B cell (primary cell): ENCODE measurements around the gene PALM. TPM values are rescaled to one million over a fixed set of nuclear protein-coding genes. Genes with fewer than 3 reads are reported as not detected.

Experiments used
- ATAC-seq: fragments of 200-7000 bp; cut with Tn5 transposase; one replicate; pipeline ENCODE4 v1.10.0; 2021; ENCODE audit warnings: low read depth, mild to moderate bottlenecking, moderate number of reproducible peaks, moderate library complexity
- CTCF ChIA-PET: fragments of 350-600 bp; sonication (Branson Sonifier 250); formaldehyde crosslinking; loops from one replicate; lab custom pipeline; 2021; ENCODE audit warnings: antibody characterized with exemption, inconsistent platforms; lab: Charles Lee
- POLR2A ChIA-PET: fragments of 350-600 bp; sonication (Branson Sonifier 250); formaldehyde crosslinking; loops from one replicate; lab custom pipeline; 2021; ENCODE audit warnings: antibody characterized with exemption; lab: Charles Lee
- DNase-seq: peaks from one replicate; pipeline ENCODE4 v3.0.0; 2013
- H2AFZ ChIP-seq: 2 replicates; pipeline ENCODE4 v1.6.1; 2012; ENCODE audit warnings: mild to moderate bottlenecking, low read depth, low read length; ENCODE audit not compliant: insufficient read depth, poor library complexity, severe bottlenecking
- H3K27ac ChIP-seq, 2 donors: 1 replicate in 1 of 2; 2 replicates in 1 of 2; pipeline ENCODE4 v1.5.1; 2012 to 2013; ENCODE audit warnings: low read length in 2 of 2, mild to moderate bottlenecking in 2 of 2, moderate library complexity in 1 of 2
- H3K27me3 ChIP-seq, 4 experiments: fragments of 200-600 bp in 1 of 4; sonication (generic) in 1 of 4; replicated peaks in 1 of 4; 1 replicate in 2 of 4; 2 replicates in 2 of 4; pipeline versions ENCODE4 v1.6.1 to v1.7.0; 2013 to 2016; ENCODE audit warnings: low read length in 3 of 4, mild to moderate bottlenecking in 2 of 4, mixed read lengths in 1 of 4, moderate library complexity in 1 of 4; ENCODE audit not compliant: insufficient read depth in 4 of 4, control insufficient read depth in 3 of 4; ENCODE audit errors: control extremely low read depth in 1 of 4
- H3K36me3 ChIP-seq, 2 experiments: replicated peaks in 1 of 2; 1 replicate in 1 of 2; 2 replicates in 1 of 2; pipeline versions ENCODE4 v1.6.1 to v1.7.1; 2013; ENCODE audit warnings: low read length in 1 of 2; ENCODE audit not compliant: insufficient read depth in 2 of 2, control insufficient read depth in 1 of 2; ENCODE audit errors: control extremely low read depth in 1 of 2, extremely low read depth in 1 of 2
- H3K4me1 ChIP-seq, 2 donors: fragments of 200-600 bp in 1 of 2; sonication (generic) in 1 of 2; 1 replicate in 1 of 2; 2 replicates in 1 of 2; pipeline versions ENCODE4 v1.5.1 to v1.6.1; 2013 to 2017; ENCODE audit warnings: low read length in 2 of 2; ENCODE audit not compliant: control insufficient read depth in 2 of 2, insufficient read depth in 2 of 2
- H3K4me2 ChIP-seq: replicated peaks from 2 replicates; pipeline ENCODE3; 2012; ENCODE audit warnings: mild to moderate bottlenecking, low read depth, low read length; ENCODE audit not compliant: poor library complexity, severe bottlenecking
- H3K4me3 ChIP-seq, 5 experiments: fragments of 200-600 bp in 1 of 5; sonication (generic) in 1 of 5; 1 replicate in 3 of 5; 2 replicates in 2 of 5; pipeline versions ENCODE4 v1.5.1 to v1.7.0; 2011 to 2016; ENCODE audit warnings: low read length in 4 of 5, mild to moderate bottlenecking in 4 of 5, low read depth in 2 of 5, control low read depth in 1 of 5, moderate library complexity in 1 of 5; ENCODE audit not compliant: insufficient read depth in 1 of 5; ENCODE audit errors: control extremely low read depth in 1 of 5, extremely low read depth in 1 of 5
- H3K79me2 ChIP-seq: fragments of 200-600 bp; sonication (generic); one replicate; pipeline ENCODE4 v1.6.0; 2016; ENCODE audit warnings: low read length; ENCODE audit not compliant: control insufficient read depth, insufficient read depth
- H3K9ac ChIP-seq: fragments of 200-600 bp; sonication (generic); 2 replicates; pipeline ENCODE4 v1.6.1; 2017; ENCODE audit warnings: mild to moderate bottlenecking, low read length, moderate library complexity
- H3K9me3 ChIP-seq, 3 donors: one replicate each; pipeline versions ENCODE4 v1.6.1 to v1.7.1; 2013; ENCODE audit warnings: low read length in 2 of 3; ENCODE audit not compliant: control insufficient read depth in 2 of 3, insufficient read depth in 1 of 3; ENCODE audit errors: control extremely low read depth in 1 of 3
- H4K20me1 ChIP-seq: 2 replicates; pipeline ENCODE4 v1.6.0; 2012; ENCODE audit warnings: mild to moderate bottlenecking, low read length; ENCODE audit not compliant: insufficient read depth, control insufficient read depth, poor library complexity, severe bottlenecking
- H3K27ac Mint-ChIP-seq: one replicate; pipeline ENCODE4 v1.8.0; 2021; ENCODE audit warnings: mixed read lengths
- H3K27me3 Mint-ChIP-seq: one replicate; pipeline ENCODE4 v1.8.0; 2021; ENCODE audit warnings: mixed read lengths
- H3K4me1 Mint-ChIP-seq: one replicate; pipeline ENCODE4 v1.8.0; 2021; ENCODE audit warnings: mixed read lengths
- H3K4me3 Mint-ChIP-seq: one replicate; pipeline ENCODE4 v1.8.0; 2021; ENCODE audit warnings: mixed read lengths
- H3K9me3 Mint-ChIP-seq: one replicate; pipeline ENCODE4 v1.8.0; 2022; ENCODE audit warnings: mixed read lengths; ENCODE audit not compliant: insufficient read depth
- CTCF ChIP-seq: fragments of 200-600 bp; IDR thresholded peaks from one replicate; pipeline ENCODE4 v1.8.0; 2022; ENCODE audit warnings: antibody characterized with exemption, mild to moderate bottlenecking
- EZH2 ChIP-seq: IDR thresholded peaks from 2 replicates; pipeline ENCODE4 v1.6.1; 2012; ENCODE audit warnings: borderline replicate concordance, low read depth, mild to moderate bottlenecking, moderate library complexity, low read length; ENCODE audit not compliant: insufficient read depth, poor library complexity, severe bottlenecking
- WGBS: methylation state at CpG from one replicate; pipeline ENCODE4 v1.1.5; 2013; ENCODE audit warnings: missing lambda C conversion rate; ENCODE audit not compliant: insufficient coverage; 5-methylcytosine and 5-hydroxymethylcytosine counted together
- intact Hi-C: fragments of 100-400 bp; cut with micrococcal nuclease; formaldehyde crosslinking; loops from one replicate; pipeline ENCODE4 v1.10.0; 2022
- polyA plus RNA-seq: library from polyadenylated mRNA; depleted of rRNA; stranded (reverse); fragments of >200 nt; gene quantifications from 2 replicates; pipeline ENCODE4 v1.2.3, GENCODE V29; 2012
- total RNA-seq, 2 donors: library from RNA; stranded (reverse); fragments of 120-200 nt in 1 of 2; gene quantifications; 1 replicate in 1 of 2; 2 replicates in 1 of 2; pipeline versions ENCODE4 v1.2.3 to v1.2.4, GENCODE V29; 2013 to 2022

PALM gene
- total and polyA plus RNA-seq, 2 donors (not counting 1 experiment from before 2014, with no cell fraction given), result 0.15 TPM; not detected in 1

GRCh38 chr19:756821-757688, 48.3 kb downstream of the PALM start:
- no peak overlapping the region for H2AFZ ChIP-seq
- no peaks in the 10 kb centered on the region for H3K4me1 Mint-ChIP-seq
- H3K9ac ChIP-seq, result no peak overlapping the region
- no peak overlapping the region for H3K27ac Mint-ChIP-seq
- no peak overlapping the region for H3K4me2 ChIP-seq
- H3K4me1 ChIP-seq, result no peaks in the 10 kb centered on the region
- no peaks in the 10 kb centered on the region for H4K20me1 ChIP-seq
- ATAC-seq (no peak), DNase-seq (no peak)
- TF ChIP-seq EZH2 (no peak), CTCF (no peak)
- intact Hi-C loops, result no loop called here
- 83% methylated on average over 36 of the region's 36 CpGs for WGBS
- POLR2A ChIA-PET, result interaction anchor here (0.6 kb wide), 1 partner anchor 57 kb away, joined by 4 read pairs; no protein-coding TSS in a partner anchor
- CTCF ChIA-PET, result no interaction called here
- H3K36me3 ChIP-seq, result no peaks in the 10 kb centered on the region
- no peak overlapping the region for H3K4me3 ChIP-seq
- no peaks in the 10 kb centered on the region for H3K79me2 ChIP-seq
- H3K27ac ChIP-seq, result no peak overlapping the region
- no peak overlapping the region for H3K4me3 Mint-ChIP-seq
- H3K9me3 Mint-ChIP-seq, result peaks cover 4% of the 10 kb centered on the region
- peaks cover 0 to 2% (median 0%) of the 10 kb centered on the region in 4 experiments for H3K27me3 ChIP-seq
- peaks cover 0 to 45% (median 0%) of the 10 kb centered on the region in 3 donors for H3K9me3 ChIP-seq
- H3K27me3 Mint-ChIP-seq, result no peaks in the 10 kb centered on the region
